ENCODE results near the gene MED23.

The MED23 gene

DNA sequence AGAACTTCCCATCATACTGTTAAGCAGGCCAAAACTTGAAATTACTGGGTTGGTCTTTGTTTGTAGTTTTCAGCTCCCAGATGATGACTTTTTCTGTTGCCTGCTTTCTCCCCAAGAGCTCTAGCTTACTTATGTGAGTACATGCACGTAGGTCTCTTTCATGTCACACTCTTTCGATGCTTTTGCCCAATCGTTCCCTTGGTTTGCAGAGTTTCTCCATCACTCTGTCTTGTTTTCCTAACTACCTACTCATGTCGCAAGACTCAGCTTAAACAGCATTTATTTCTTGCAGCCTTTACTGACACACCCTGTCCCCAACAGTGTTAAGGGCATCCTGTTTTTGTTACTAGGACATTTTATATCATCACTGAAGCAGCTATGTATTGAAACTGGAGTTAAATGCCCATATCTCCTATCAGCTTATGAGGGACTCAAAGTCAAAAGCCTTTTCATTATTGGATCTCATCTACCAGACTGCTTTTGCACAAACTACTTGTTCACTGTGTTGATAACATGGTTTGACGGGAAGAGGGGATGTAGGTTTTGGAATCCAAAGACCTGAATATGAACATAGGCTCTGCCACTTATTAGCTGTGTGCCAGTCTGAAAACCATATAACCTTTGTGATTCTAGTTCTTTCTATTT is 52.1 kb downstream of the MED23 start:
- TF ChIP-seq RAD21 (IDR thresholded peaks at IDR 0.05; ENCODE audit: low read depth), result no peak
- TF ChIP-seq TAF1 (IDR thresholded peaks at IDR 0.05; ENCODE audit: low read depth), result no peak
- TF ChIP-seq CEBPB (IDR thresholded peaks at IDR 0.05), result no peak
- no peak for TF ChIP-seq TEAD4 (IDR thresholded peaks at IDR 0.05)
- TF ChIP-seq FOXM1 (IDR thresholded peaks at IDR 0.05; ENCODE audit: borderline replicate concordance, low read depth), result no peak
- TF ChIP-seq CREB1 (IDR thresholded peaks at IDR 0.05; ENCODE audit: low read depth), result no peak
- TF ChIP-seq, protein P1, sequence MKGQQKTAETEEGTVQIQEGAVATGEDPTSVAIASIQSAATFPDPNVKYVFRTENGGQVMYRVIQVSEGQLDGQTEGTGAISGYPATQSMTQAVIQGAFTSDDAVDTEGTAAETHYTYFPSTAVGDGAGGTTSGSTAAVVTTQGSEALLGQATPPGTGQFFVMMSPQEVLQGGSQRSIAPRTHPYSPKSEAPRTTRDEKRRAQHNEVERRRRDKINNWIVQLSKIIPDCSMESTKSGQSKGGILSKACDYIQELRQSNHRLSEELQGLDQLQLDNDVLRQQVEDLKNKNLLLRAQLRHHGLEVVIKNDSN (IDR thresholded peaks at IDR 0.05), result no peak
- TF ChIP-seq YY1 (IDR thresholded peaks at IDR 0.05; ENCODE audit: low read depth), result no peak
- no peak for TF ChIP-seq ZBTB7A (IDR thresholded peaks at IDR 0.05; ENCODE audit: low read depth)
- no peak for TF ChIP-seq NFIC (IDR thresholded peaks at IDR 0.05)
- TF ChIP-seq, protein P2, sequence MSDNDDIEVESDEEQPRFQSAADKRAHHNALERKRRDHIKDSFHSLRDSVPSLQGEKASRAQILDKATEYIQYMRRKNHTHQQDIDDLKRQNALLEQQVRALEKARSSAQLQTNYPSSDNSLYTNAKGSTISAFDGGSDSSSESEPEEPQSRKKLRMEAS (IDR thresholded peaks at IDR 0.05), result no peak
- no peak for TF ChIP-seq EGR1 (IDR thresholded peaks at IDR 0.05)
- TF ChIP-seq REST (IDR thresholded peaks at IDR 0.05; ENCODE audit: low read depth), result no peak
- no peak for TF ChIP-seq TCF12 (IDR thresholded peaks at IDR 0.05; ENCODE audit: low read depth)
- no peak for TF ChIP-seq EP300 (IDR thresholded peaks at IDR 0.05; ENCODE audit: borderline replicate concordance)

DNA sequence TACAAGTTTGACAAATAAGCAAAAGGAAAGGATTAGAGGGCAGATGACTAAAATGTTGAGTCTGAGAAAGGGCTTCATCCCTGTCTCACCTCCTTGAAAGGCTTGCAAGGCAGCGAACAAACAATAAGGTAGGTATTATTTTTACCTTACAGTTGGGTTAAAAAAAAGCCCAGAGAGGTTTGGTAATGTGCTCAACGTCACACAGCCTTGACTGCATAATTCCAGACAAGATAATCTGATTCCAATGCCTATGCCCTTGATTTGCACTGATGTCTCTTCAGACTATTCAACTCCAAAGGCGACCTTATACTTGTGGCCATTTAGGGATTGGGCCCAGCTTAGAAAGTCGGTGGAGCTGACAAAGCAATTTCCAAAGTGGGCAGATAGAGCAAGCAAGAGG is 53.4 kb downstream of the MED23 start:
- TF ChIP-seq, protein P1 (IDR thresholded peaks at IDR 0.05), result no peak
- TF ChIP-seq TEAD4 (IDR thresholded peaks at IDR 0.05) (no peak), NFIC (IDR thresholded peaks at IDR 0.05) (no peak), EGR1 (IDR thresholded peaks at IDR 0.05) (no peak)

DNA sequence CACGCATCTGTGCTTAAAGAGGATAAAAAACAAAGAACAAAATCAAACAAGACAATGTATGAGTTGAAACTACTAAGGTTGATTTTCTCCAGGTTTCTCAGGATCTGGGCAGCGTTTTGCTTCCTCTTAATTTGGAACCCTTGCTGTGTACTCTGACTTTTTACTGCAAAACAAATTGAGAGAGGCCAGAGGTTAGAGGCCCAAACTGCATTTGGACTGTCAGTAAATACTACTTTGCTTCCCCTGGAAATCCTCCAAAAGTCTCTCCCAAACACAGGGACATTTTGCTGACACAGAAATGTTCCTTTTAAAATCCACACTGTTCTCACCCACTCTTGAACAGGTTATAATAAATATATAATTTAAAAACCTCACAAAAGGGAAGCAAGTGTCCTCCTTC is 53.9 kb downstream of the MED23 start:
- TF ChIP-seq CREB1 (IDR thresholded peaks at IDR 0.05; ENCODE audit: low read depth) (no peak), EP300 (IDR thresholded peaks at IDR 0.05; ENCODE audit: borderline replicate concordance) (no peak), FOXM1 (IDR thresholded peaks at IDR 0.05; ENCODE audit: borderline replicate concordance, low read depth) (no peak), ZBTB7A (IDR thresholded peaks at IDR 0.05; ENCODE audit: low read depth) (no peak), EGR1 (IDR thresholded peaks at IDR 0.05) (no peak), REST (IDR thresholded peaks at IDR 0.05; ENCODE audit: low read depth) (no peak), CEBPB (IDR thresholded peaks at IDR 0.05) (no peak), TEAD4 (IDR thresholded peaks at IDR 0.05) (no peak), RAD21 (IDR thresholded peaks at IDR 0.05; ENCODE audit: low read depth) (no peak), TAF1 (IDR thresholded peaks at IDR 0.05; ENCODE audit: low read depth) (no peak), NFIC (IDR thresholded peaks at IDR 0.05) (no peak), TCF12 (IDR thresholded peaks at IDR 0.05; ENCODE audit: low read depth) (no peak)
- TF ChIP-seq, protein P2 (IDR thresholded peaks at IDR 0.05), result no peak
- TF ChIP-seq, protein P1 (IDR thresholded peaks at IDR 0.05), result no peak

DNA sequence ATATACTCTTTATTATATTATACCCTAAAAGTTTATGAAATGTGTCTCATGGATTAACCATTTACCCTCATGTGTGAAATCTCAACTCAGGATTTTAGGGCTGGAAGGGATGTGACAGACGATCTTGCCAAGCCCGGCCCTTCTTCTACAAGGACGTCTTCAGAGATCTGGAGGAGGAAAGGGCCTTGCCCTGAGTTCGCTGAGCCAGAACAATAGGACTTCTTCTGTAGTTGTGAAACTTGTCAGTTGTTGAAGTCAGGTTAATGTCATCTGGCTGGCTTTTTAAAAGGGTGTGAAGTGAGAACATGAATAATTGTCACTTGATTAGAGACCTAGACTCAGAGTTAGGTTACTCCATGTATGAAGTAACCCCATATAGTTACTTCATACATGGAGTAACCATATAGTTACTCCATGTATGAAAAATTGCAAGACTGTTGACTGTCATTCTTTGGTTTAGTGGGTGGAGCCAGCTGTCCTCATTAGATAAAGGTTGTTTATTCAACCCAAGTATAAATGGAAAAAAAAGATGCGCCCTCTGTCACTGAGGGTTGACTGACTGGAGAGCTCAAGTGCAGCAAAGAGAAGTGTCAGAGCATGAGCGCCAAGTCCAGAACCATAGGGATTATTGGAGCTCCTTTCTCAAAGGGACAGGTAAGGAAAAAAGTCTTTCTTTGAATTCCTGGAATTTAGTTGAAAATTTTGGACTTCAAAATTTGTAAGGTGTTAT is 55.2 kb downstream of the MED23 start, which contains the start of gene ARG1:
ARG1 (plus strand) TSS at position 541 of the 730 bp plus-strand sequence; CDS start at position 598, 57 bp downstream.
- TF ChIP-seq, protein P1 (IDR thresholded peaks at IDR 0.05), result no peak
- TF ChIP-seq RAD21 (IDR thresholded peaks at IDR 0.05; ENCODE audit: low read depth) (no peak), REST (IDR thresholded peaks at IDR 0.05; ENCODE audit: low read depth) (no peak), EGR1 (IDR thresholded peaks at IDR 0.05) (no peak), EP300 (IDR thresholded peaks at IDR 0.05; ENCODE audit: borderline replicate concordance) (no peak), CEBPB (IDR thresholded peaks at IDR 0.05) (no peak), CREB1 (IDR thresholded peaks at IDR 0.05; ENCODE audit: low read depth) (no peak), TAF1 (IDR thresholded peaks at IDR 0.05; ENCODE audit: low read depth) (no peak), FOXM1 (IDR thresholded peaks at IDR 0.05; ENCODE audit: borderline replicate concordance, low read depth) (no peak), ZBTB7A (IDR thresholded peaks at IDR 0.05; ENCODE audit: low read depth) (no peak), TCF12 (IDR thresholded peaks at IDR 0.05; ENCODE audit: low read depth) (no peak), NFIC (IDR thresholded peaks at IDR 0.05) (no peak), YY1 (IDR thresholded peaks at IDR 0.05; ENCODE audit: low read depth) (no peak), TEAD4 (IDR thresholded peaks at IDR 0.05) (no peak)
- TF ChIP-seq, protein P2 (IDR thresholded peaks at IDR 0.05), result no peak
